T-helper 2 cell treated with Interferon-gamma antibody and Interleukin-4, amounts not matched to agents 100 ng/mL and 5 ng/mL, for 36 hours (primary cell): ENCODE results near the gene MECR. TPM values are rescaled to one million over a fixed set of nuclear protein-coding genes. Genes with fewer than 3 reads are reported as not detected.

Source experiments
- intact Hi-C: fragments of 100-400 bp; cut with micrococcal nuclease; formaldehyde crosslinking; loops from one replicate; pipeline ENCODE4 v1.15.1; 2023
- total RNA-seq: library from RNA; stranded (reverse); gene quantifications from 2 replicates; pipeline ENCODE4 v1.2.3, GENCODE V29; 2022

Gene MECR
- total RNA-seq, 1 donor from 2014 or later: 24.7 TPM

GRCh38 chr1:29202584-29203340 is 28.0 kb downstream of the MECR start:
- intact Hi-C loops: loop anchor here (1.0 to 5.0 kb wide), 3 partner anchors 165 to 415 kb away; no protein-coding TSS in a partner anchor

DNA sequence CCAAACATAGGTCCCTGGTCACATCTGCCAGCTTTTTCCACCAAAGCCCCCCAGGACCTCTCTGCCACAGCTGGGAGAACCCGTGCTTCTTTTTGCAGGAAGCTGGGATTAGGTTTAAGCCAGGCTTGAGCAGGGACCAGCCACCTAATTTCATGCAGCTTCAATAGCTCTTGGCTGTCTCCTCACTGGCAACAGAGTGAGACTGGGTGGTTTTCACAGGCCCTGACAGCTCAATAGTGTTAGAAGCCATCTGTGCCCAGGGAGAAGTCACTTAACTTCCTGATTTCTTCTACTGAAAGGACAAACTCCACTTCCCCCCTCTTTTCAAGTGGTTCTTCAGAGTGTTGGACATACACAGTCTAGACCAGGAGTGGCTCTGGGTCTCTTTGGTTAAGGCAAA is 28.7 kb downstream of the MECR start:
- intact Hi-C loops: loop anchor here (5.0 kb wide), 2 partner anchors 165 to 415 kb away; no protein-coding TSS in a partner anchor

GRCh38 chr1:29201595-29202051 is 29.1 kb downstream of the MECR start:
- intact Hi-C loops: loop anchor here (5.0 kb wide), 2 partner anchors 164 to 414 kb away; no protein-coding TSS in a partner anchor

GRCh38 chr1:29200906-29201594 is 29.7 kb downstream of the MECR start:
- intact Hi-C loops: loop anchor here (5.0 kb wide), 2 partner anchors 164 to 414 kb away; no protein-coding TSS in a partner anchor

- intact Hi-C loops: loop anchor here (1.0 kb wide), 1 partner anchor 316 kb away; no protein-coding TSS in a partner anchor
Observed at GRCh38 chr1:29197993-29198392, 32.7 kb downstream of the MECR start.

GRCh38 chr1:29197590-29197924 is 33.2 kb downstream of the MECR start:
- intact Hi-C loops: loop anchor here (1.0 kb wide), 1 partner anchor 315 kb away; no protein-coding TSS in a partner anchor

- intact Hi-C loops: loop anchor here (1.0 kb wide), 1 partner anchor 315 kb away; no protein-coding TSS in a partner anchor
Observed at GRCh38 chr1:29196863-29197589, 33.7 kb downstream of the MECR start.

- intact Hi-C loops: no loop called here
Observed at GRCh38 chr1:29195881-29196291, 34.8 kb downstream of the MECR start.

GRCh38 chr1:29193879-29194455 is 36.8 kb downstream of the MECR start:
- intact Hi-C loops: no loop called here

GRCh38 chr1:29190718-29191117 is 40.0 kb downstream of the MECR start:
- intact Hi-C loops: no loop called here

DNA sequence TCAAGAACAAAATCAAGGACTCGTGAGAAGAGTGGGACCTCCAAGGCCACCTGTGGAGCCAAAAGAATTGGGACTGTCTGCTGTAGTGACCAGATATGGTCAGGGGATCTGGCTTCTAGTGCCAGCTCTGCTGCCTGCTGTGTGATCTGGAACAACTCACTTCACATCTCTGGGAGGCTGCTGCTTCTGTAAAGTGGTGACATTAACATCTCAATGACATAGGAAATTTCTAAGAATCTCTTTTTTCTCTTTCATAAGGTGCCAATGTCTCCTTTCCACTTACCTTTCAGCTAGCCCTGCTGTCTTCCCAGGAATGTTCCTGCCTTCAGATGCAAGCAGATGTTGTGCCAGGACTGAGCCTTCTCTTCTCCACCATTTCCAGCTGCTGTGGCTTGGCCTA is 44.0 kb downstream of the MECR start:
- intact Hi-C loops: no loop called here

- intact Hi-C loops: no loop called here
Observed at GRCh38 chr1:29186252-29186651, 44.5 kb downstream of the MECR start.

GRCh38 chr1:29183287-29183686 is 47.4 kb downstream of the MECR start:
- intact Hi-C loops: loop anchor here (2.0 to 5.0 kb wide), 6 partner anchors 48 to 926 kb away; partner anchors contain the start of genes MECR, RCC1, RNU11 and SESN2

DNA sequence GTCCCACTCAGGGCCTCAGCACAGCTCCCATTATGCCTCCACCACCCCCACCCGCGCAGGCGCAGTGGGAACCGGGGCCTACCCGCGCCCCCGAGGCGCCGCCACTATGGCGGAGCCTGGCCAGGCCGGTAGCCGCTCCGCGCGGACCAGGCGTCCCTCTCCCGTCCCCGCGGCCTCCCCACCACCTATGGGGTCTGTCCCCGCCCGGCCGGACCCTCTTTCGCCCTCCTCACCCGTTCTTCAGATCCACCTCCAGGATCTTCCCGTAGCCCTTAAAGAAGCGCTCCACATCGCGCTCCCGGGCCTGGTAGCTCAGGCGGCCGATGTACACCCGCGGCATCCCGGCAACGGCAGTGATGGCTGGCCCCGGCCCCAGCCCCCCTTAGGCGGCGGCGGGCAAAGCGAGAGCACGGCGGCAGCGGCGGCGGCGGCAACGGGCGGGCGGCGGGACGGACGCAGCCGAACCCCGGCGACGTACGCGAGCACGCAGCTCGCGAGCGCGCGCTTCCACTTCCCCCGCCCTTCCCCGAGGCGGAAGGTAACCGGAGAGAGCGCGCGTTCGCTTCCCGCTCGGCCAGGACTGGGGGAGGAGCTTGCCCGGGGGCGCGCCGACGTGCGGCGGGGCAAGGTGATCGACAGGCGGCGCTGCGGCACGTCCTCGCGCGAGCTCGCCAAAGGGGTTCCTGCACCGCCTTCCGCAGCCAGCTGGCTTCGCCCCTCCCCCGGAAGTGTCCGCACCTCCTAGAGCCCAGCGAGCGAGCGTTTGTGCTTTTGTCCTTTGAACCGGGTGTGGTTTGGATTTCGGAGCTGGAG is 49.1 kb downstream of the MECR start, which contains the start of gene SRSF4:
Gene SRSF4 (minus strand): TSS at position 488 of the 813 bp plus-strand sequence. CDS start 148 bp downstream, at position 340.
- intact Hi-C loops: loop anchor here (1.0 to 5.0 kb wide), 8 partner anchors 49 to 924 kb away; partner anchors contain the start of genes MECR, RCC1, RNU11 and SESN2

- intact Hi-C loops: loop anchor here (1.0 to 5.0 kb wide), 7 partner anchors 253 to 923 kb away; partner anchors contain the start of genes RCC1, RNU11, SESN2 and YTHDF2
Observed at GRCh38 chr1:29180497-29181412, 50.0 kb downstream of the MECR start.

- intact Hi-C loops: loop anchor here (2.0 to 5.0 kb wide), 6 partner anchors 292 to 922 kb away; partner anchors contain the start of genes RCC1, RNU11, SESN2 and YTHDF2
Observed at GRCh38 chr1:29179641-29180184, 51.0 kb downstream of the MECR start.

DNA sequence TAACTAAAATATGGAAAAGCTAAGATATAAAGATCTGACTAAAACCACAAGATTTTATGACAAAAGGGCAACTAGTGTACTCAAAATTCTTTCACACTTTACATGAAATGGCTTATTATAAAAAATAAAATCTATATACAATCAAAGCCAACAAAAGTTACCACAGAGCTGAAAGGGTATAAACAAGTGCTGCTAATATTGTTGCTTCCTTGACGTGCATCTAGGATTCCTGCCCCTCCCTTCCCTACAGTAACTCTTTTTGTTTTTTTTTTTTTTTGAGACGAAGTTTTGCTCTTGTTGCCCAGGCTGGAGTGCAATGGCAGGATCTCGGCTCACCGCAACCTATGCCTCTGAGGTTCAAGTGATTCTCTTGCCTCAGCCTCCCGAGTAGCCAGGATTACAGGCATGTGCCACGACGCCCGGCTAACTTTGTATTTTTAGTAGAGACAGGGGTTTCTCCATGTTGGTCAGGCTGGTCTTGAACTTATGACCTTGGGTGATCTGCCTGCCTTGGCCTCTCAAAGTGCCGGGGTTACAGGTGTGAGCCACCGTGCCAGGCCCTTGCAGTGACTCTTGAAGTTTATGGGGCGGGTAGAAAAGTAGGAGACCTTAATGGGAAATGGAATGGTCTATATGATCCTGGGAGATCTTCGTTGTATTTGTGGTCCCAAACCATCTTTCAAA is 53.6 kb downstream of the MECR start:
- intact Hi-C loops: no loop called here

- intact Hi-C loops: no loop called here
Observed at GRCh38 chr1:29176576-29176975, 54.2 kb downstream of the MECR start.
